ENCODE data around the gene PTGDR2.

PTGDR2 gene

GRCh38 chr11:60874421-60875365, 18.9 kb upstream of the PTGDR2 start:
- no peak for DNase-seq (ENCODE audit: low read depth)

- no peak for DNase-seq (ENCODE audit: low read depth)
Measured at GRCh38 chr11:60873533-60873932, 17.8 kb upstream of the PTGDR2 start.

GRCh38 chr11:60872961-60873524, 17.3 kb upstream of the PTGDR2 start:
- DNase-seq (ENCODE audit: low read depth): no peak

- DNase-seq (ENCODE audit: low read depth): no peak
Measured at GRCh38 chr11:60872124-60872960, 16.6 kb upstream of the PTGDR2 start.

GRCh38 chr11:60871378-60872061, 15.8 kb upstream of the PTGDR2 start:
- DNase-seq (ENCODE audit: low read depth): no peak

GRCh38 chr11:60870733-60871377, 15.1 kb upstream of the PTGDR2 start:
- DNase-seq (ENCODE audit: low read depth): no peak

GRCh38 chr11:60870276-60870675, 14.5 kb upstream of the PTGDR2 start:
- no peak for DNase-seq (ENCODE audit: low read depth)

- no peak for DNase-seq (ENCODE audit: low read depth)
Measured at GRCh38 chr11:60869451-60869825, 13.7 kb upstream of the PTGDR2 start.

GRCh38 chr11:60868682-60869450, 13.1 kb upstream of the PTGDR2 start:
- DNase-seq (ENCODE audit: low read depth): no peak

GRCh38 chr11:60867871-60868681, 12.3 kb upstream of the PTGDR2 start:
- DNase-seq (ENCODE audit: low read depth): no peak

GRCh38 chr11:60866911-60867870, 11.4 kb upstream of the PTGDR2 start, which contains the start of gene ZP1:
ZP1 (plus strand) TSS chr11:60867542; CDS start chr11:60867562, 20 bp downstream.
- DNase-seq (ENCODE audit: low read depth): no peak

GRCh38 chr11:60864856-60865513, 9.2 kb upstream of the PTGDR2 start:
- DNase-seq (ENCODE audit: low read depth): no peak

- no peak for DNase-seq (ENCODE audit: low read depth)
Measured at GRCh38 chr11:60863550-60864521, 8.1 kb upstream of the PTGDR2 start.

- DNase-seq (ENCODE audit: low read depth): no peak
Measured at GRCh38 chr11:60862171-60862570, 6.4 kb upstream of the PTGDR2 start.

GRCh38 chr11:60860943-60861342, 5.2 kb upstream of the PTGDR2 start:
- no peak for DNase-seq (ENCODE audit: low read depth)

- DNase-seq (ENCODE audit: low read depth): no peak
Measured at GRCh38 chr11:60859616-60860250, 4.0 kb upstream of the PTGDR2 start.

Measured in stimulated activated CD8-positive, alpha-beta memory T cell treated with anti-CD3 and anti-CD28 coated beads, Interleukin-15, amount 100 ng/mL, for 1 hour (primary cell).